ENCODE data around the gene SLC6A13. TPM values are rescaled to one million over a fixed set of nuclear protein-coding genes. Genes with fewer than 3 reads are reported as not detected.
A peak's percentile ranks its signal among the peaks of the same experiment; 100 is the strongest.

Gene SLC6A13
- total and polyA plus RNA-seq, 7 donors = 0.07 to 1.6 (median 0.50) TPM; not detected in 1

DNA sequence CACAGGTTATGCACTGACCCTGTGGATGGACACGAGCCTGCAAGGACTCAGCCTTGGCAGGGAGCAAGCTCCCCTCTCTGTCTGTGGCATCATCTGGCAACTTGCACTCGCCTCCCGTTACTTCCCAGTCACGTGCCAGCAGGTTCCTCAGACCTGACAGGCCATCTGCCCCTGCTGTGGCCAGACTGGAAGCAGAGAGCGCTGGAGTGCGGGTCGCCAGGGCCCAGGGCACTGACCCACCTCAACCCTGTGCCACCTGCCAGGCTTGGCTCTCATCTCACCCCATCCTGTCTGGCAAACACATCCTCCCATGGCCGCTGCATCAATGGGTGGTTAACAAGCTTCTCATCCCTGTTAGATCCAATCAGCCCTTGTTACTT is 77.1 kb downstream of the SLC6A13 start:
- 48 to 54% (median 53%) methylated on average over 8 of the region's 8 CpGs for WGBS, 3 donors
- Histone ChIP-seq H3K9me3 (no peaks in the 10 kb centered on the region), H3K36me3 (ENCODE audit: insufficient read depth in 1 of 2, low read depth in 1 of 2) (no peaks in the 10 kb centered on the region), H3K4me3 (no peak overlapping the region), H3K4me1 (no peaks in the 10 kb centered on the region), H3K27ac (no peak overlapping the region), H3K27me3 (ENCODE audit: insufficient read depth in 3 of 3, low read length in 2 of 3) (peaks cover 0 to 34% (median 5%) of the 10 kb centered on the region in 3 donors)
- intact Hi-C loops (cut with DNase I) = no loop called here
- ATAC-seq (peak; percentile 27 to 45 (median 31)), DNase-seq (peak in 1 of 2 donors; percentile 50)
- TF ChIP-seq, protein P1, sequence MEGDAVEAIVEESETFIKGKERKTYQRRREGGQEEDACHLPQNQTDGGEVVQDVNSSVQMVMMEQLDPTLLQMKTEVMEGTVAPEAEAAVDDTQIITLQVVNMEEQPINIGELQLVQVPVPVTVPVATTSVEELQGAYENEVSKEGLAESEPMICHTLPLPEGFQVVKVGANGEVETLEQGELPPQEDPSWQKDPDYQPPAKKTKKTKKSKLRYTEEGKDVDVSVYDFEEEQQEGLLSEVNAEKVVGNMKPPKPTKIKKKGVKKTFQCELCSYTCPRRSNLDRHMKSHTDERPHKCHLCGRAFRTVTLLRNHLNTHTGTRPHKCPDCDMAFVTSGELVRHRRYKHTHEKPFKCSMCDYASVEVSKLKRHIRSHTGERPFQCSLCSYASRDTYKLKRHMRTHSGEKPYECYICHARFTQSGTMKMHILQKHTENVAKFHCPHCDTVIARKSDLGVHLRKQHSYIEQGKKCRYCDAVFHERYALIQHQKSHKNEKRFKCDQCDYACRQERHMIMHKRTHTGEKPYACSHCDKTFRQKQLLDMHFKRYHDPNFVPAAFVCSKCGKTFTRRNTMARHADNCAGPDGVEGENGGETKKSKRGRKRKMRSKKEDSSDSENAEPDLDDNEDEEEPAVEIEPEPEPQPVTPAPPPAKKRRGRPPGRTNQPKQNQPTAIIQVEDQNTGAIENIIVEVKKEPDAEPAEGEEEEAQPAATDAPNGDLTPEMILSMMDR (IDR thresholded peaks at IDR 0.05) = no peak

DNA sequence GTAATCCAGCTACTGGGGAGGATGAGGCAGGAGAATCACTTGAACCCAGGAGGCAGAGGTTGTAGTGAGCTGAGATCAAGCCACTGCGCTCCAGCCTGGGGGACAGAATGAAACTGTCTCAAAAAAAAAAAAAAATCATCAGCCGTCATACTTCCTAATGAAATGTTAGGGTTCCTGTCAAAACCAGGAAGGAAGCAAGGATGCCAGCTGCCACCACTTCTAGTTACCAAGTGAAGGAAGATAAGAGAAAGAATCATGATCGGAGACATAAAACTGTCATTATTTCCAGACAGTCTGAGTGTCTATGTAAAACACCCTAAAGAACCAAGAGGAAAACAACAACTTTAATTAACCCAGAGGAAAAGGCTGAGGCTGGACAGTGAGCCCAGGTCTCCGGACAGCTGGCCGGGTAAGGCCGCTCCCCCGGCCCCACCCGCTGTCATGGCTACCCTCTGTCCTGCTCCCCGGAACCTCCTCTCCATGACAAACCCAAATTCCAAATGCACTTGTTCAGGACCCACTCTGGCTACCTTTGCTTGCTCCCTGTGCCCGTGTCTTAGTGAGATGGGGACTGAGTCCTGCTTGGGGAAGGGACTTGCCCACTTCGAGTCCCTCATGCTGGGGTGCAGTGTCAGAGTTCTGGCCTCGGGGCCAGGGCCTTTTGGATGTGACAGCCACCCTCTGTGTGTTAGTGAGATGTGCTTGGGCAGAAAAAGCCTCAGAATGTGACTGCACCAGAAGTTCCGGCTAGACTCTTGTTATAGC is 77.6 kb downstream of the SLC6A13 start:
- TF ChIP-seq, protein P1 (IDR thresholded peaks at IDR 0.05) = no peak
- DNase-seq (peak in 1 of 2 donors; percentile 15), ATAC-seq (peak in 1 of 4 donors; percentile 4)
- WGBS, 3 donors = 57 to 75% (median 65%) methylated on average over 13 of the region's 13 CpGs
- Histone ChIP-seq H3K36me3 (ENCODE audit: insufficient read depth in 1 of 2, low read depth in 1 of 2) (no peaks in the 10 kb centered on the region), H3K27ac (no peak overlapping the region), H3K9me3 (no peaks in the 10 kb centered on the region), H3K4me1 (no peaks in the 10 kb centered on the region), H3K27me3 (ENCODE audit: insufficient read depth in 3 of 3, low read length in 2 of 3) (peaks cover 0 to 29% (median under 1%) of the 10 kb centered on the region in 3 donors), H3K4me3 (no peak overlapping the region)
- intact Hi-C loops (cut with DNase I) = no loop called here

DNA sequence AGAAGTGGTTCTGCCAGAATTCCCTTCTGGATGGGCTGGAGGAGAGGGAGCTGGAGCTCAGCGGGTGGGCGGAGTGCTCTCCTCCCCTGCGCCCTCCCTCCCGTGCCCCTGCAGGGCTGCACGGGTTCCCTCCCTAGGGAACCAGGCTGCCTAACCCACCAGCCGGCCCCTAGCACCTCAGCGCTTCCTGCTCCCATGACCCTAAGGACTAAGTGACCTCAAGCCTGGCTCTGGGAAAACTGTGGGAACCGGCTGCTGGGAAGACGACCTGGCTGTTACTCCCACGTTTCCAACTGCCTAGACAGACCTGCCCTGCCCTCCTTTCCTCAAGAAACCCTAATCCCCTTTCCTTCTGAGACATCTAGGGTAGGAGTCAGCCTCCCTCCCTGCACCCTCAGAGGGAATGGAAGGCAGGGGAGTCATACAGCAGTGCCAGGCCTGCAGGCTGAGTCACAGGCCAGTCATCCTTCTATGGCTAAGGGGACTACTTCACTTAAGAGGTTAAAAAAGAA is 80.2 kb downstream of the SLC6A13 start:
- ATAC-seq = peak in 2 of 4 donors; percentile 26 to 36
- Histone ChIP-seq H3K27me3 (ENCODE audit: insufficient read depth in 3 of 3, low read length in 2 of 3) (peaks cover 0 to 20% (median 0%) of the 10 kb centered on the region in 3 donors), H3K27ac (no peak overlapping the region), H3K4me1 (peaks cover 6% of the 10 kb centered on the region), H3K9me3 (no peaks in the 10 kb centered on the region), H3K36me3 (ENCODE audit: insufficient read depth in 1 of 2, low read depth in 1 of 2) (no peaks in the 10 kb centered on the region), H3K4me3 (peak overlapping the region; percentile 47)
- intact Hi-C loops (cut with DNase I) = no loop called here
- DNase-seq = peak in 1 of 2 donors; percentile 55
- TF ChIP-seq, protein P1 (IDR thresholded peaks at IDR 0.05) = no peak
- WGBS, 3 donors = 48 to 59% (median 51%) methylated on average over 7 to 10 of the region's 10 CpGs

DNA sequence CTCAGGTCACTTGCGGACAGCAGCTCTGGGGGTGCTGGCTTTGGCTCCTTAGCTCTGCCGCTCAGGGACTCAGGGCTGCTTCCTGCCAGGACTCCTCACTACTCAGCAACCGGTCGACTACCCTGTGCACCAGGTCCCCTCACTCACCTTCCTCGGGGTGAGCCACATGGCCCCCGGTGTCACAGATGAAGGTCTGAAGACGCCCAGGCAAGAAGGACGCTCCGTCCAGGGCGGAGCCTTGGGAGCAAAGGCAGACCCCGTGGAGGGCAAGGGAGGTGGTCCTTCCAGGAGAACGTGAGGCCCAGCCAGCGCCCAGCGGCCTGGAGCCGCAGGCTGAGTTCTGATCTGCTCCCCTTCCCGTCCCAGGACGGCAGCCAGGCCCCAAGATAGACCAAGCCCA is 80.7 kb downstream of the SLC6A13 start:
- TF ChIP-seq, protein P1 (IDR thresholded peaks at IDR 0.05) = no peak
- ATAC-seq (peak in 1 of 4 donors; percentile 3), DNase-seq (no peak)
- Histone ChIP-seq H3K36me3 (ENCODE audit: insufficient read depth in 1 of 2, low read depth in 1 of 2) (no peaks in the 10 kb centered on the region), H3K4me3 (peak overlapping the region; percentile 47), H3K4me1 (peaks cover 6% of the 10 kb centered on the region), H3K27ac (peak overlapping the region; percentile 41), H3K9me3 (no peaks in the 10 kb centered on the region), H3K27me3 (ENCODE audit: insufficient read depth in 3 of 3, low read length in 2 of 3) (peaks cover 0 to 21% (median 0%) of the 10 kb centered on the region in 3 donors)
- WGBS, 3 donors = 59 to 71% (median 64%) methylated on average over 17 of the region's 17 CpGs
- intact Hi-C loops (cut with DNase I) = no loop called here
